Measurements from ENCODE around the gene PTS.

DNA sequence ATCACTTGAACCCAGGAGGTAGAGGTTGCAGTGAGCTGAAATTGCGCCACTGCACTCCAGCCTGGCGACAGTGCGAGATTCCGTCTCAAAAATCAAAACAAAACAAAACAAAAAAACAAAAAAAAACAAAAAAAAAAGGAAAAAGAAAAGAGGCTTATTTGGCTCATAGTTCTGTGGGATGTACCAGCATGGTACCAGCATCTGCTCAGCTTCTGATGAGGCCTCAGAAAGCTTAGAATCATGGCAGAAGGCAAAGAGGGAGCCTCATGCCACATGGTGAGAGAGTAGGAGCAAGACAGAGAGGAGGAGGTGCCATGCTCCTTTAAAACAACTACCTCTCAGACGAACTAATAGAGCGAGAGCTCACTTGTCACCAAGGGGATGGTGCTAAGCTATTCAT, 10.6 kb upstream of the PTS start:
- TF ChIP-seq, protein P1, sequence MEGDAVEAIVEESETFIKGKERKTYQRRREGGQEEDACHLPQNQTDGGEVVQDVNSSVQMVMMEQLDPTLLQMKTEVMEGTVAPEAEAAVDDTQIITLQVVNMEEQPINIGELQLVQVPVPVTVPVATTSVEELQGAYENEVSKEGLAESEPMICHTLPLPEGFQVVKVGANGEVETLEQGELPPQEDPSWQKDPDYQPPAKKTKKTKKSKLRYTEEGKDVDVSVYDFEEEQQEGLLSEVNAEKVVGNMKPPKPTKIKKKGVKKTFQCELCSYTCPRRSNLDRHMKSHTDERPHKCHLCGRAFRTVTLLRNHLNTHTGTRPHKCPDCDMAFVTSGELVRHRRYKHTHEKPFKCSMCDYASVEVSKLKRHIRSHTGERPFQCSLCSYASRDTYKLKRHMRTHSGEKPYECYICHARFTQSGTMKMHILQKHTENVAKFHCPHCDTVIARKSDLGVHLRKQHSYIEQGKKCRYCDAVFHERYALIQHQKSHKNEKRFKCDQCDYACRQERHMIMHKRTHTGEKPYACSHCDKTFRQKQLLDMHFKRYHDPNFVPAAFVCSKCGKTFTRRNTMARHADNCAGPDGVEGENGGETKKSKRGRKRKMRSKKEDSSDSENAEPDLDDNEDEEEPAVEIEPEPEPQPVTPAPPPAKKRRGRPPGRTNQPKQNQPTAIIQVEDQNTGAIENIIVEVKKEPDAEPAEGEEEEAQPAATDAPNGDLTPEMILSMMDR (IDR thresholded peaks at IDR 0.05): no peak
- no peak for TF ChIP-seq EP300 (IDR thresholded peaks at IDR 0.05)
